NB4 (cell line): Measurements from ENCODE around the gene CELF6.
A peak's percentile ranks its signal among the peaks of the same experiment; 100 is the strongest.

Experiments used
- DNase-seq: peaks from one replicate; pipeline ENCODE4 v3.0.0; 2010; ENCODE audit warnings: low read depth
- H3K4me3 ChIP-seq: one replicate; pipeline ENCODE4 v1.5.1; 2011; ENCODE audit warnings: mild to moderate bottlenecking, low read depth, low read length, moderate library complexity
- MYC ChIP-seq: IDR thresholded peaks from 2 replicates; pipeline ENCODE4 v1.6.1; 2011; ENCODE audit warnings: low read depth, low read length
- POLR2A ChIP-seq: IDR thresholded peaks from 2 replicates; pipeline ENCODE4 v1.6.1; 2011; ENCODE audit warnings: mild to moderate bottlenecking; ENCODE audit not compliant: insufficient read length; ENCODE audit errors: extremely low read depth
- TF ChIP-seq, protein P1 (sequence below): IDR thresholded peaks from 2 replicates; pipeline ENCODE4 v1.6.1; 2011; ENCODE audit warnings: low read depth, low read length
- TF ChIP-seq, protein P2 (sequence below): IDR thresholded peaks from one replicate; pipeline ENCODE4 v1.5.1; 2012; ENCODE audit warnings: low read depth, low read length

The CELF6 gene

DNA sequence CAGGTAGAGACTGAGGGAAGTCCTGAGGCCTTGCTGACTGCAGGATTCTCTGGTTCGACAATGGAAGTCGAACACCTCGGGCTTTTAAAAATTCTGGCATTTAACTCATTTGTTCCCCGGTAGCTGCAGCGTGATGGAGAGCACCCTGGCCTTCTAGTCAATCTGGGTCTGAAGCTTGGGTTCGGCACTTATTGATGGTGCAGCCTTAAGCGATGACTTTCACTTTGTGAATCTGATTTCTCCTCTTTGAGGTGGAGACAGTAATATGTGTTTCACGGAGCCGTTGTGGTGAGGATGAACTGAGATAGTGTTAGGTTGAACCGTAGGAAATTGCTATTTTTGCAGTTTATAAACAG is 47.0 kb downstream of the CELF6 start:
- TF ChIP-seq MYC (no peak), POLR2A (no peak)
- TF ChIP-seq, protein P1, sequence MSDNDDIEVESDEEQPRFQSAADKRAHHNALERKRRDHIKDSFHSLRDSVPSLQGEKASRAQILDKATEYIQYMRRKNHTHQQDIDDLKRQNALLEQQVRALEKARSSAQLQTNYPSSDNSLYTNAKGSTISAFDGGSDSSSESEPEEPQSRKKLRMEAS: no peak
- TF ChIP-seq, protein P2, sequence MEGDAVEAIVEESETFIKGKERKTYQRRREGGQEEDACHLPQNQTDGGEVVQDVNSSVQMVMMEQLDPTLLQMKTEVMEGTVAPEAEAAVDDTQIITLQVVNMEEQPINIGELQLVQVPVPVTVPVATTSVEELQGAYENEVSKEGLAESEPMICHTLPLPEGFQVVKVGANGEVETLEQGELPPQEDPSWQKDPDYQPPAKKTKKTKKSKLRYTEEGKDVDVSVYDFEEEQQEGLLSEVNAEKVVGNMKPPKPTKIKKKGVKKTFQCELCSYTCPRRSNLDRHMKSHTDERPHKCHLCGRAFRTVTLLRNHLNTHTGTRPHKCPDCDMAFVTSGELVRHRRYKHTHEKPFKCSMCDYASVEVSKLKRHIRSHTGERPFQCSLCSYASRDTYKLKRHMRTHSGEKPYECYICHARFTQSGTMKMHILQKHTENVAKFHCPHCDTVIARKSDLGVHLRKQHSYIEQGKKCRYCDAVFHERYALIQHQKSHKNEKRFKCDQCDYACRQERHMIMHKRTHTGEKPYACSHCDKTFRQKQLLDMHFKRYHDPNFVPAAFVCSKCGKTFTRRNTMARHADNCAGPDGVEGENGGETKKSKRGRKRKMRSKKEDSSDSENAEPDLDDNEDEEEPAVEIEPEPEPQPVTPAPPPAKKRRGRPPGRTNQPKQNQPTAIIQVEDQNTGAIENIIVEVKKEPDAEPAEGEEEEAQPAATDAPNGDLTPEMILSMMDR: no peak
- H3K4me3 ChIP-seq: peak overlapping the region; percentile 63
- no peak for DNase-seq

DNA sequence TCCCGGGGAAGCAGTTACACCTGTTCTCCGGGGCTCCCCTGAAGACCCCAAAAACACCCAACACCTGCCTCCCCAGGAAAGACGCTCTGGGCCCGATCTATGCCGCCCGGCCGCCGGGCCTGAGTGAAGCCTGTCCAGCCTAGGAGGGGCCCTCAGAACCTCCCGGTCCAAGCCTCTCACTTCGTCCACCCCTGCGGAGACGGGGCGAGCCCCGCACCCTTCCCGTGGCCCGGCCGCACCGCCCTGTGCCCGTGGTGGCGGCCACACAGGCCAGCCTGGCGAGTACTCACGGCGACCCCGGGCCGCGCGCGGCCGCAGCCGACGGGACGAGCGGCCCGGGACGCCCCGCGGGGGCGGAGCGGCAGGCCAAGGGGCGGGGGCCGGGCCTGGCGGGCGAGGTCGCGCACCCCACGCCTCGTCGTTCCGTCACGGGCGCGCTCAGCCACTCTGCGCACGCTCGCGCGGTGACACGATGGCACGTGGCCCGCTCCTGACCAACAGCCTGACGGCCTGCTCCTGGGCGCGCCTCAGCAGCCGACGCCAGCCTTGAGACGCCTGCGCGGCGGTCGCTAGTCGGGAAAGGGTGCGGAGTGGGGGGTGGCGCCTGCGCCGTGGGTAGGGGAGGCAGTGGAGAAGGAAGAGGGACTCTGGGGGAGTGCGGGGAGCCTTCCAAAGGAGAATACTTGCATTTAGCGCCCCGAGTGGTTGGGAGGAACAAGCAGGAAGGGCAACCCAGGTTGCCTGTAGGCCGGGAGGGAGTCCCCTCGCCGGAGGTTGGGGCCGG is 47.6 kb downstream of the CELF6 start, which contains the start of gene PARP6:
PARP6 (minus strand) TSS at position 342 of the 784 bp plus-strand sequence. CDS start 5,077 bp downstream, outside the sequence.
- peak within 1 kb of the TSS; percentile 73 for H3K4me3 ChIP-seq
- TF ChIP-seq MYC: peak; percentile 59
- peak; percentile 45 for TF ChIP-seq POLR2A
- TF ChIP-seq, protein P2: peak; percentile 69
- TF ChIP-seq, protein P1: peak; percentile 98
- DNase-seq: peak; percentile 99

DNA sequence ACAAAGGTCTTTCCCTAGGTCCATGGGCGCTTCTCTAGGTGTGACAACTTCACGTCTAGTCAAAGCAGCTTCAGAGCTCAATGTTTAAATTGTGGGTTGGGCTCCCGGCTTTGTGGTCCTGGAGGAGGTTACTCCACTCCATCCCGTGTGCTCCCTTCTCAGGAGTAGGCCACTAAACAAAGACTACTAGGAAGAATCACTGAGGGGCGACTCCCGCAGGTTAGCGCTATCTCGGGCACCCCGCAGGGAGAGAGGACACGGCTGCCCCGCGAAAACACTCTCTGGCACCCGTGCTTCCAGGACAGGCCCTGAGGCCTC is 48.1 kb downstream of the CELF6 start:
- no peak for TF ChIP-seq POLR2A
- TF ChIP-seq MYC: no peak
- TF ChIP-seq, protein P2: no peak
- TF ChIP-seq, protein P1: no peak
- H3K4me3 ChIP-seq: peak overlapping the region; percentile 73
- peak; percentile 36 for DNase-seq

DNA sequence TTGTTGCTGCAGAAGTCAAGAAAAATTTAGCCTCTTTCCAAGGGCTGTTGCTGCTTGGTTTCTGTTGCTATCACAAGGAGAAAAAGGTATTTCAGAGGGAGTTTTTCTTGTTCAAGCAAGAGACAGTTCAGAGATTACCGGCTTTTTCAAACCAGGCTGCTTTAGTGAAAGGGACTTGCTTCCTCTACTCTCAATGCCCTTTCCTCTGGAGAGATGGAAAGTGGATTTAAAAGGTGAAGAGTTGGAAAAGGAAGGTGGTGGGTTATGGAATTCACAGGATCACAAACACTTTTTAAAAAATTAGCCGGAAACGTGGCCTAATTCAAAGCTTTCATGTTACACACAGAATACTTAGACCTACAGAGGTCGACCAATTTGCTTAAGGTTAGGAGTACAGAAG is 48.7 kb downstream of the CELF6 start:
- peak overlapping the region; percentile 73 for H3K4me3 ChIP-seq
- no peak for DNase-seq

DNA sequence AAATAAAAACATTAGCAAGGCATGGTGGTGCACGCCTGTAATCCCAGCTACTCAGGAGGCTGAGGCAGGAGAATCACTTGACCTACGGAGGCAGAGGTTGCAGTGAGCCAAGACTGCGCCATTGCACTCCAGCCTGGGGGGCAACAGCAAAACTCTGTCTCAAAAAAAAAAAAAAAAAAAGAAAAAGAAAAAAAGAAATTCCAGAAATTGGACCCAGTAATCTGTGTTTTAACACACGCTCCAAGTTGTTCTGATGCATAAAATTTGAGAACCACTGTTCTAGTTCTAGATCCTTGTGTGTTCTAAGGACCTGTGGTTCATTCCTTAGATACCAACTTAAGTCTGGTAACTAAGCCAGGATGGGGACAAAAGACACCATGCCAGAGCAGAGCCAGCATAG is 50.2 kb downstream of the CELF6 start:
- TF ChIP-seq, protein P2: no peak
- no peak for TF ChIP-seq POLR2A
- TF ChIP-seq, protein P1: no peak
- no peak for TF ChIP-seq MYC
- DNase-seq: no peak
- H3K4me3 ChIP-seq: no peak overlapping the region

More for the DNA sequence above, 48.7 kb downstream of the CELF6 start:
- TF ChIP-seq, protein P1: no peak
- TF ChIP-seq MYC: no peak
- TF ChIP-seq POLR2A: no peak
- TF ChIP-seq, protein P2: no peak
